ENCODE measurements around the gene ERO1A. TPM values are rescaled to one million over a fixed set of nuclear protein-coding genes. Genes with fewer than 3 reads are reported as not detected.

The ERO1A gene
- total and polyA plus RNA-seq, 9 of the 15 experiments (the other 6 are each of a cell fraction or from before 2014, with no cell fraction given) = 11.0 to 46.2 (median 27.6) TPM

DNA sequence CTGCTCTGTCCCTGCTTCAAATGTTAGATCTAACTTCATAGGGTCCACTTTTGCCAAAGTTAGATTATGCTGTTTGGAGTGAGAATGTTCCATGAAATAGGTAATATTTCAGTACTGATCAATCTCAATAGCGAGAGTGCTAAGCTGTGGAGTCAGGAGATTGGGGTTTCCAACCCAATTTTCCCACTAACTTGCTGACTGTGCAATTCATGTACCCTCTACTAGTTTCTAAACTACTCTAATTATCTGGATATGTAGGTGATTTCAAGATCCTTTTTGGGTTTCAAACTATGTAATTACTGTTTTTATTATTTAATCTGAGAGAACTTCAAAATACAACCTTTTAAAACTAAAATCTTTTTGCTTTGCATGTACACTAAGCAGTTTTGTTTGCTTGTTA lies 96.8 kb downstream of the ERO1A start (continued):
- TF ChIP-seq KDM2B (CRISPR knock-in tag; IDR thresholded peaks at IDR 0.05) = no peak
- no peak for TF ChIP-seq ZNF431 (CRISPR knock-in tag; IDR thresholded peaks at IDR 0.05)
- TF ChIP-seq MTA3 (IDR thresholded peaks at IDR 0.05; ENCODE audit: borderline replicate concordance) = no peak
- TF ChIP-seq ZNF175 (CRISPR knock-in tag; IDR thresholded peaks at IDR 0.05; ENCODE audit: low read depth) = no peak
- no peak for TF ChIP-seq ILK (tag; IDR thresholded peaks at IDR 0.05; ENCODE audit: borderline replicate concordance, low read depth)
- TF ChIP-seq BDP1 (IDR thresholded peaks at IDR 0.05; ENCODE audit: insufficient read depth, insufficient read length) = no peak
- no peak for TF ChIP-seq SMARCE1 (IDR thresholded peaks at IDR 0.05)
- peak; percentile 83 for TF ChIP-seq MAFF (IDR thresholded peaks at IDR 0.05; ENCODE audit: low read length)
- peak; percentile 83 for TF ChIP-seq MAFK (IDR thresholded peaks at IDR 0.05; ENCODE audit: low read length)
- TF ChIP-seq C11orf30 (IDR thresholded peaks at IDR 0.05; ENCODE audit: low read depth) = peak; percentile 69; the same call in 1 of the 2 replicates
- TF ChIP-seq FUS (optimal IDR thresholded peaks at IDR 0.05; ENCODE audit: low read depth, low read length) = no peak
- TF ChIP-seq HDAC6 (IDR thresholded peaks at IDR 0.05; ENCODE audit: low read depth, low read length) = no peak
- no peak for TF ChIP-seq SIN3B (IDR thresholded peaks at IDR 0.05; ENCODE audit: low read depth)
- TF ChIP-seq, protein P1, sequence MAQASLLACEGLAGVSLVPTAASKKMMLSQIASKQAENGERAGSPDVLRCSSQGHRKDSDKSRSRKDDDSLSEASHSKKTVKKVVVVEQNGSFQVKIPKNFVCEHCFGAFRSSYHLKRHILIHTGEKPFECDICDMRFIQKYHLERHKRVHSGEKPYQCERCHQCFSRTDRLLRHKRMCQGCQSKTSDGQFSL (CRISPR knock-in tag; IDR thresholded peaks at IDR 0.05) = no peak
- TF ChIP-seq, protein P1 (tag; IDR thresholded peaks at IDR 0.05) = no peak
- no peak for TF ChIP-seq ZNF24 (IDR thresholded peaks at IDR 0.05)
- no peak for TF ChIP-seq SLC30A9 (CRISPR knock-in tag; IDR thresholded peaks at IDR 0.05)
- TF ChIP-seq, protein P2, sequence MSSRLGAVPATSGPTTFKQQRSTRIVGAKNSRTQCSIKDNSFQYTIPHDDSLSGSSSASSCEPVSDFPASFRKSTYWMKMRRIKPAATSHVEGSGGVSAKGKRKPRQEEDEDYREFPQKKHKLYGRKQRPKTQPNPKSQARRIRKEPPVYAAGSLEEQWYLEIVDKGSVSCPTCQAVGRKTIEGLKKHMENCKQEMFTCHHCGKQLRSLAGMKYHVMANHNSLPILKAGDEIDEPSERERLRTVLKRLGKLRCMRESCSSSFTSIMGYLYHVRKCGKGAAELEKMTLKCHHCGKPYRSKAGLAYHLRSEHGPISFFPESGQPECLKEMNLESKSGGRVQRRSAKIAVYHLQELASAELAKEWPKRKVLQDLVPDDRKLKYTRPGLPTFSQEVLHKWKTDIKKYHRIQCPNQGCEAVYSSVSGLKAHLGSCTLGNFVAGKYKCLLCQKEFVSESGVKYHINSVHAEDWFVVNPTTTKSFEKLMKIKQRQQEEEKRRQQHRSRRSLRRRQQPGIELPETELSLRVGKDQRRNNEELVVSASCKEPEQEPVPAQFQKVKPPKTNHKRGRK (tag; IDR thresholded peaks at IDR 0.05) = no peak
- no peak for TF ChIP-seq SIX5 (IDR thresholded peaks at IDR 0.05; ENCODE audit: borderline replicate concordance in 1 of 2, insufficient read depth in 1 of 2, low read depth in 1 of 2, low read length in 2 of 2)

All from K562 (cell line).